Measurements from ENCODE around the gene MTURN. TPM values are rescaled to one million over a fixed set of nuclear protein-coding genes. Genes with fewer than 3 reads are reported as not detected.

The MTURN gene
- total and polyA plus RNA-seq, 4 donors, result 43.4 to 110 (median 58.5) TPM

GRCh38 chr7:30149640-30150272 is 15.0 kb downstream of the MTURN start:
- ATAC-seq (ENCODE audit: low FRiP score), result no peak
- WGBS, 2 donors, result 93 to 94% methylated on average over 7 of the region's 7 CpGs
- Histone ChIP-seq H3K27me3 (ENCODE audit: control insufficient read depth in 1 of 2, insufficient read depth in 2 of 2, low read length in 1 of 2) (no peaks in the 10 kb centered on the region), H3K4me1 (ENCODE audit: control insufficient read depth in 1 of 2, insufficient read depth in 2 of 2, low read length in 2 of 2) (no peaks in the 10 kb centered on the region), H3K36me3 (ENCODE audit: control insufficient read depth in 1 of 2, insufficient read depth in 2 of 2, low read length in 1 of 2) (peaks cover 4 to 5% of the 10 kb centered on the region in 2 donors), H3K4me3 (ENCODE audit: low read length in 2 of 2) (no peak overlapping the region), H3K27ac (ENCODE audit: low read depth in 1 of 2, low read length in 2 of 2) (no peak overlapping the region), H3K9me3 (ENCODE audit: control insufficient read depth, low read length) (no peaks in the 10 kb centered on the region)
- intact Hi-C loops (cut with DNase I), result no loop called here
- no peak for DNase-seq

- 76 to 86% methylated on average over 7 of the region's 7 CpGs for WGBS, 2 donors
- intact Hi-C loops (cut with DNase I), result no loop called here
- no peak overlapping the region for H3K27ac ChIP-seq (ENCODE audit: low read depth in 1 of 2, low read length in 2 of 2)
- H3K27me3 ChIP-seq (ENCODE audit: control insufficient read depth in 1 of 2, insufficient read depth in 2 of 2, low read length in 1 of 2), result no peaks in the 10 kb centered on the region
- H3K4me3 ChIP-seq (ENCODE audit: low read length in 2 of 2), result no peak overlapping the region
- ATAC-seq (ENCODE audit: low FRiP score) (no peak), DNase-seq (no peak)
- no peaks in the 10 kb centered on the region for H3K9me3 ChIP-seq (ENCODE audit: control insufficient read depth, low read length)
- no peaks in the 10 kb centered on the region for H3K4me1 ChIP-seq (ENCODE audit: control insufficient read depth in 1 of 2, insufficient read depth in 2 of 2, low read length in 2 of 2)
- H3K36me3 ChIP-seq (ENCODE audit: control insufficient read depth in 1 of 2, insufficient read depth in 2 of 2, low read length in 1 of 2), result peaks cover 5% of the 10 kb centered on the region in 2 donors
Observed at GRCh38 chr7:30150711-30151110, 15.9 kb downstream of the MTURN start.

- peaks cover 6 to 8% of the 10 kb centered on the region in 2 donors for H3K36me3 ChIP-seq (ENCODE audit: control insufficient read depth in 1 of 2, insufficient read depth in 2 of 2, low read length in 1 of 2)
- ATAC-seq (ENCODE audit: low FRiP score), result no peak
- WGBS, 2 donors, result 83 to 84% methylated on average over 9 of the region's 9 CpGs
Observed at GRCh38 chr7:30154111-30154587, 19.4 kb downstream of the MTURN start.

GRCh38 chr7:30155481-30155880 is 20.7 kb downstream of the MTURN start:
- H3K4me3 ChIP-seq (ENCODE audit: low read length in 2 of 2), result no peak overlapping the region
- 78 to 79% methylated on average over 8 of the region's 8 CpGs for WGBS, 2 donors
- H3K27me3 ChIP-seq (ENCODE audit: control insufficient read depth in 1 of 2, insufficient read depth in 2 of 2, low read length in 1 of 2), result no peaks in the 10 kb centered on the region
- intact Hi-C loops (cut with DNase I), result no loop called here
- H3K9me3 ChIP-seq (ENCODE audit: control insufficient read depth, low read length), result no peaks in the 10 kb centered on the region
- H3K36me3 ChIP-seq (ENCODE audit: control insufficient read depth in 1 of 2, insufficient read depth in 2 of 2, low read length in 1 of 2), result peaks cover 5 to 8% of the 10 kb centered on the region in 2 donors
- H3K27ac ChIP-seq (ENCODE audit: low read depth in 1 of 2, low read length in 2 of 2), result no peak overlapping the region
- no peaks in the 10 kb centered on the region for H3K4me1 ChIP-seq (ENCODE audit: control insufficient read depth in 1 of 2, insufficient read depth in 2 of 2, low read length in 2 of 2)
- DNase-seq, result no peak
- no peak for ATAC-seq (ENCODE audit: low FRiP score)

More at GRCh38 chr7:30154111-30154587, 19.4 kb downstream of the MTURN start:
- Histone ChIP-seq H3K4me3 (ENCODE audit: low read length in 2 of 2) (no peak overlapping the region), H3K4me1 (ENCODE audit: control insufficient read depth in 1 of 2, insufficient read depth in 2 of 2, low read length in 2 of 2) (no peaks in the 10 kb centered on the region), H3K27me3 (ENCODE audit: control insufficient read depth in 1 of 2, insufficient read depth in 2 of 2, low read length in 1 of 2) (no peaks in the 10 kb centered on the region), H3K9me3 (ENCODE audit: control insufficient read depth, low read length) (no peaks in the 10 kb centered on the region), H3K27ac (ENCODE audit: low read depth in 1 of 2, low read length in 2 of 2) (no peak overlapping the region)
- intact Hi-C loops (cut with DNase I), result no loop called here
- no peak for DNase-seq

- 86 to 91% methylated on average over 9 of the region's 9 CpGs for WGBS, 2 donors
Observed at GRCh38 chr7:30157204-30157603, 22.4 kb downstream of the MTURN start.

GRCh38 chr7:30159163-30159562 is 24.4 kb downstream of the MTURN start:
- intact Hi-C loops (cut with DNase I), result no loop called here
- DNase-seq (no peak), ATAC-seq (ENCODE audit: low FRiP score) (no peak)
- Histone ChIP-seq H3K4me1 (ENCODE audit: control insufficient read depth in 1 of 2, insufficient read depth in 2 of 2, low read length in 2 of 2) (no peaks in the 10 kb centered on the region), H3K4me3 (ENCODE audit: low read length in 2 of 2) (no peak overlapping the region), H3K27ac (ENCODE audit: low read depth in 1 of 2, low read length in 2 of 2) (no peak overlapping the region), H3K36me3 (ENCODE audit: control insufficient read depth in 1 of 2, insufficient read depth in 2 of 2, low read length in 1 of 2) (peaks cover 4 to 5% of the 10 kb centered on the region in 2 donors), H3K27me3 (ENCODE audit: control insufficient read depth in 1 of 2, insufficient read depth in 2 of 2, low read length in 1 of 2) (no peaks in the 10 kb centered on the region), H3K9me3 (ENCODE audit: control insufficient read depth, low read length) (no peaks in the 10 kb centered on the region)
- 86 to 88% methylated on average over 4 of the region's 4 CpGs for WGBS, 2 donors

More at GRCh38 chr7:30157204-30157603, 22.4 kb downstream of the MTURN start:
- intact Hi-C loops (cut with DNase I), result no loop called here
- Histone ChIP-seq H3K4me3 (ENCODE audit: low read length in 2 of 2) (no peak overlapping the region), H3K27me3 (ENCODE audit: control insufficient read depth in 1 of 2, insufficient read depth in 2 of 2, low read length in 1 of 2) (no peaks in the 10 kb centered on the region), H3K9me3 (ENCODE audit: control insufficient read depth, low read length) (no peaks in the 10 kb centered on the region), H3K4me1 (ENCODE audit: control insufficient read depth in 1 of 2, insufficient read depth in 2 of 2, low read length in 2 of 2) (no peaks in the 10 kb centered on the region), H3K36me3 (ENCODE audit: control insufficient read depth in 1 of 2, insufficient read depth in 2 of 2, low read length in 1 of 2) (peaks cover 5 to 6% of the 10 kb centered on the region in 2 donors), H3K27ac (ENCODE audit: low read depth in 1 of 2, low read length in 2 of 2) (no peak overlapping the region)
- DNase-seq (no peak), ATAC-seq (ENCODE audit: low FRiP score) (no peak)

- Histone ChIP-seq H3K4me1 (ENCODE audit: control insufficient read depth in 1 of 2, insufficient read depth in 2 of 2, low read length in 2 of 2) (no peaks in the 10 kb centered on the region), H3K27ac (ENCODE audit: low read depth in 1 of 2, low read length in 2 of 2) (no peak overlapping the region), H3K9me3 (ENCODE audit: control insufficient read depth, low read length) (no peaks in the 10 kb centered on the region), H3K4me3 (ENCODE audit: low read length in 2 of 2) (no peak overlapping the region), H3K27me3 (ENCODE audit: control insufficient read depth in 1 of 2, insufficient read depth in 2 of 2, low read length in 1 of 2) (no peaks in the 10 kb centered on the region), H3K36me3 (ENCODE audit: control insufficient read depth in 1 of 2, insufficient read depth in 2 of 2, low read length in 1 of 2) (peaks cover 3 to 4% of the 10 kb centered on the region in 2 donors)
- intact Hi-C loops (cut with DNase I), result loop anchor here in 1 of 2 donors (10.0 kb wide), 1 partner anchor 405 kb away; no protein-coding TSS in a partner anchor
- WGBS, 2 donors, result 53% methylated on average over 6 of the region's 6 CpGs
- ATAC-seq (ENCODE audit: low FRiP score) (no peak), DNase-seq (no peak)
Observed at GRCh38 chr7:30159698-30160143, 24.9 kb downstream of the MTURN start.

- no peaks in the 10 kb centered on the region for H3K27me3 ChIP-seq (ENCODE audit: control insufficient read depth in 1 of 2, insufficient read depth in 2 of 2, low read length in 1 of 2)
- H3K4me1 ChIP-seq (ENCODE audit: control insufficient read depth in 1 of 2, insufficient read depth in 2 of 2, low read length in 2 of 2), result no peaks in the 10 kb centered on the region
- H3K27ac ChIP-seq (ENCODE audit: low read depth in 1 of 2, low read length in 2 of 2), result no peak overlapping the region
- 86 to 92% methylated on average over 2 of the region's 2 CpGs for WGBS, 2 donors
- H3K36me3 ChIP-seq (ENCODE audit: control insufficient read depth in 1 of 2, insufficient read depth in 2 of 2, low read length in 1 of 2), result peaks cover 2 to 4% of the 10 kb centered on the region in 2 donors
- intact Hi-C loops (cut with DNase I), result loop anchor here in 1 of 2 donors (10.0 kb wide), 1 partner anchor 404 kb away; no protein-coding TSS in a partner anchor
- no peak for DNase-seq
- H3K4me3 ChIP-seq (ENCODE audit: low read length in 2 of 2), result no peak overlapping the region
- no peaks in the 10 kb centered on the region for H3K9me3 ChIP-seq (ENCODE audit: control insufficient read depth, low read length)
- no peak for ATAC-seq (ENCODE audit: low FRiP score)
Observed at GRCh38 chr7:30160329-30160728, 25.5 kb downstream of the MTURN start.

GRCh38 chr7:30162133-30162532 is 27.3 kb downstream of the MTURN start:
- Histone ChIP-seq H3K27me3 (ENCODE audit: control insufficient read depth in 1 of 2, insufficient read depth in 2 of 2, low read length in 1 of 2) (no peaks in the 10 kb centered on the region), H3K9me3 (ENCODE audit: control insufficient read depth, low read length) (no peaks in the 10 kb centered on the region), H3K27ac (ENCODE audit: low read depth in 1 of 2, low read length in 2 of 2) (no peak overlapping the region), H3K4me1 (ENCODE audit: control insufficient read depth in 1 of 2, insufficient read depth in 2 of 2, low read length in 2 of 2) (no peaks in the 10 kb centered on the region), H3K4me3 (ENCODE audit: low read length in 2 of 2) (no peak overlapping the region), H3K36me3 (ENCODE audit: control insufficient read depth in 1 of 2, insufficient read depth in 2 of 2, low read length in 1 of 2) (peaks cover 4% of the 10 kb centered on the region in 2 donors)
- intact Hi-C loops (cut with DNase I), result loop anchor here in 1 of 2 donors (10.0 kb wide), 1 partner anchor 403 kb away; no protein-coding TSS in a partner anchor
- ATAC-seq (ENCODE audit: low FRiP score) (no peak), DNase-seq (no peak)
- WGBS, 2 donors, result 80 to 82% methylated on average over 3 of the region's 3 CpGs

Data from aorta (tissue), 5 donors.